BLaER1 treated with 17β-estradiol and CSF1 and Interleukin-3, amounts not matched to agents 10 nM and 100 nM (cell line): ENCODE results near the gene GAB3.
"Not testable (repeated sequence)": the region's sequence is repeated elsewhere in the genome, so short reads cannot be mapped to it uniquely, and the experiment has no call there.

Experiments used
- H3K27ac ChIP-seq, 11 experiments: shearing (Covaris generic); formaldehyde crosslinking; 2 replicates each; pipeline ENCODE4 v1.8.1; 2022
- H3K27me3 ChIP-seq, 11 experiments: shearing (Covaris generic); formaldehyde crosslinking; 2 replicates each; pipeline ENCODE4 v1.8.1; 2022
- H3K36me3 ChIP-seq, 11 experiments: shearing (Covaris generic); formaldehyde crosslinking; 2 replicates each; pipeline ENCODE4 v1.8.1; 2022
- H3K4me1 ChIP-seq, 10 experiments: shearing (Covaris generic); formaldehyde crosslinking; 2 replicates each; pipeline ENCODE4 v1.8.1; 2022
- H3K4me2 ChIP-seq, 11 experiments: shearing (Covaris generic); formaldehyde crosslinking; 2 replicates each; pipeline ENCODE4 v1.8.1; 2022
- H3K4me3 ChIP-seq, 10 experiments: shearing (Covaris generic); formaldehyde crosslinking; 2 replicates each; pipeline ENCODE4 v1.8.1; 2022
- H3K9ac ChIP-seq, 11 experiments: shearing (Covaris generic); formaldehyde crosslinking; 2 replicates each; pipeline ENCODE4 v1.8.1; 2022
- H3K9me3 ChIP-seq, 11 experiments: shearing (Covaris generic); formaldehyde crosslinking; replicated peaks in 1 of 11; 2 replicates each; pipeline ENCODE4 v1.8.1; 2022
- H4K20me1 ChIP-seq, 11 experiments: shearing (Covaris generic); formaldehyde crosslinking; 2 replicates each; pipeline ENCODE4 v1.8.1; 2022
- Cebpa-rat ChIP-seq, 11 experiments: shearing (Covaris generic); IDR thresholded peaks; 2 replicates each; pipeline ENCODE4 v1.8.1; 2022

The GAB3 gene

GRCh38 chrX:154695911-154696675 lies 54.8 kb downstream of the GAB3 start:
- Histone ChIP-seq H4K20me1 (peaks cover 0 to 3% (median 0%) of the 10 kb centered on the region in 11 experiments; a peak in 2 of 22 replicates), H3K9ac (peak overlapping the region in 2 of 11 experiments; percentile 6 to 19; a peak in 1 of 22 replicates), H3K27me3 (peaks cover 50 to 88% (median 72%) of the 10 kb centered on the region in 11 experiments), H3K9me3 (peaks cover 16 to 45% (median 31%) of the 10 kb centered on the region in 11 experiments), H3K36me3 (peaks cover 5 to 80% (median 65%) of the 10 kb centered on the region in 11 experiments; a peak in 20 of 22 replicates), H3K4me2 (peak overlapping the region; percentile 22 to 74 (median 62)), H3K27ac (peak overlapping the region in 10 of 11 experiments; percentile 39 to 75 (median 58); a peak in 18 of 22 replicates), H3K4me1 (peaks cover 42 to 62% (median 54%) of the 10 kb centered on the region in 10 experiments), H3K4me3 (0 out of 20 replicates have a peak overlapping the region, but pooled peaks of 1 of the 10 experiments have one; percentile 31)
- TF ChIP-seq Cebpa-rat (IDR thresholded peaks at IDR 0.05), result no peak

- H3K9me3 ChIP-seq, result peaks cover 24 to 53% (median 38%) of the 10 kb centered on the region in 11 experiments
- H4K20me1 ChIP-seq, result peaks cover 0 to 3% (median 0%) of the 10 kb centered on the region in 11 experiments; a peak in 1 of 22 replicates
- no peak overlapping the region for H3K9ac ChIP-seq
- H3K4me1 ChIP-seq, result peaks cover 32 to 43% (median 38%) of the 10 kb centered on the region in 10 experiments
- H3K4me3 ChIP-seq, result no peak overlapping the region
- TF ChIP-seq Cebpa-rat (IDR thresholded peaks at IDR 0.05), result no peak
- H3K4me2 ChIP-seq, result no peak overlapping the region
- H3K27me3 ChIP-seq, result peaks cover 26 to 64% (median 45%) of the 10 kb centered on the region in 11 experiments
- H3K27ac ChIP-seq, result no peak overlapping the region
- H3K36me3 ChIP-seq, result peaks cover 5 to 61% (median 50%) of the 10 kb centered on the region in 11 experiments; a peak in 20 of 22 replicates
Measured at GRCh38 chrX:154693394-154693793, 57.5 kb downstream of the GAB3 start.

GRCh38 chrX:154690438-154690837 lies 60.4 kb downstream of the GAB3 start:
- H4K20me1 ChIP-seq, H3K9ac ChIP-seq, H3K27ac ChIP-seq, H3K4me3 ChIP-seq, H3K4me2 ChIP-seq: not testable (repeated sequence)
- H3K9me3 ChIP-seq, result peaks cover 34 to 66% (median 56%) of the 10 kb centered on the region in 11 experiments
- peaks cover 0 to 64% (median 40%) of the 10 kb centered on the region in 11 experiments; a peak in 16 of 22 replicates for H3K36me3 ChIP-seq
- peaks cover 16 to 54% (median 32%) of the 10 kb centered on the region in 11 experiments; a peak in 20 of 22 replicates for H3K27me3 ChIP-seq
- H3K4me1 ChIP-seq, result peaks cover 7 to 16% (median 13%) of the 10 kb centered on the region in 10 experiments

DNA sequence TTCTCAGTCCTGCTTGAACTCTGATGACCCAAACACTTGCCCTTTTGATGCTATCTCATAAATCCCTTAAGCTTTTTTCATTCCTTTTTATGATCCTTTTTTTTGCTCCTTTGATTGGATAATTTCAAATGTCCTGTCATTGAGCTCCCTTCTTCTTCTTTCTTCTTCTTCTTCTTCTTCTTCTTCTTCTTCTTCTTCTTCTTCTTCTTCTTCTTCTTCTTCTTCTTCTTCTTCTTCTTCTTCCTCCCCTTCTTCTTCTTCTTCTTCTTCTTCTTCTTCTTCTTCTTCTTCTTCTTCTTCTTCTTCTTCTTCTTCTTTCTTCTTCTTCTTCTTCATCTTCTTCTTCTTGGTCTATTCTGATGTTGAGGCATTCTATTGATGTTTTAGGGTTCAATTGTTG lies 78.8 kb downstream of the GAB3 start:
- H3K27me3 ChIP-seq, result peaks cover 58 to 96% (median 92%) of the 10 kb centered on the region in 11 experiments
- peaks cover 0 to 28% (median 14%) of the 10 kb centered on the region in 11 experiments; a peak in 16 of 22 replicates for H3K36me3 ChIP-seq
- not testable (repeated sequence) for H3K9ac ChIP-seq, H3K4me3 ChIP-seq, H4K20me1 ChIP-seq, H3K4me2 ChIP-seq, H3K4me1 ChIP-seq, H3K27ac ChIP-seq
- peaks cover 44 to 83% (median 61%) of the 10 kb centered on the region in 11 experiments for H3K9me3 ChIP-seq

DNA sequence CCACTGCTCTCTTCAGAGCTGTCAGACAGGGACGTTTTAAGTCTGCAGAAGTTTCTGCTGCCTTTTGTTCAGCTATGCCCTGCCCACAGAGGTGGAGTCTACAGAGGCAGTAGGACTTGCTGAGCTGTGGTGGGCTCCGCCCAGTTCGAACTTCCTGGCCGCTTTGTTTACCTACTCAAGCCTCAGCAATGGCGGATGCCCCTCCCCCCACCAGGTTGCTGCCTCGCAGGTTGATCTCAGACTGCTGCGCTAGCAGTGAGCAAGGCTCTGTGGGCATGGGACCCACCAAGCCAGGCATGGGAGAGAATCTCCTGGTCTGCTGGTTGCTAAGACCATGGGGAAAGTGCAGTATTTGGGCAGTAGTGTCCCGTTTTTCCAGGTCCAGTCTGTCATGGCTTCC lies 80.0 kb downstream of the GAB3 start:
- H3K36me3 ChIP-seq, result peaks cover 0 to 16% (median 5%) of the 10 kb centered on the region in 11 experiments; a peak in 10 of 22 replicates
- peaks cover 49 to 87% (median 79%) of the 10 kb centered on the region in 11 experiments for H3K27me3 ChIP-seq
- H3K27ac ChIP-seq, result not testable (repeated sequence)

GRCh38 chrX:154661899-154662298 lies 89.0 kb downstream of the GAB3 start:
- H4K20me1 ChIP-seq, result no peaks in the 10 kb centered on the region

More for the DNA sequence above, 80.0 kb downstream of the GAB3 start:
- not testable (repeated sequence) for H3K9ac ChIP-seq, H3K4me3 ChIP-seq, H3K4me2 ChIP-seq, H3K4me1 ChIP-seq, H4K20me1 ChIP-seq
- peaks cover 44 to 89% (median 64%) of the 10 kb centered on the region in 11 experiments for H3K9me3 ChIP-seq

GRCh38 chrX:154661170-154661569 lies 89.7 kb downstream of the GAB3 start:
- peaks cover 37 to 85% (median 61%) of the 10 kb centered on the region in 11 experiments for H3K9me3 ChIP-seq
- H3K4me2 ChIP-seq, result peak overlapping the region in 4 of 11 experiments; percentile 2 to 29 (median 12); a peak in 1 of 22 replicates
- no peak overlapping the region for H3K9ac ChIP-seq
- H3K36me3 ChIP-seq, result no peaks in the 10 kb centered on the region
- no peaks in the 10 kb centered on the region for H4K20me1 ChIP-seq
- H3K4me1 ChIP-seq, result peaks cover 0 to 13% (median 5%) of the 10 kb centered on the region in 10 experiments; a peak in 8 of 20 replicates
- H3K4me3 ChIP-seq, result no peak overlapping the region
- H3K27me3 ChIP-seq, result peaks cover 22 to 66% (median 54%) of the 10 kb centered on the region in 11 experiments; a peak in 20 of 22 replicates
- no peak for TF ChIP-seq Cebpa-rat (IDR thresholded peaks at IDR 0.05)
- H3K27ac ChIP-seq, result no peak overlapping the region

More at GRCh38 chrX:154661899-154662298, 89.0 kb downstream of the GAB3 start:
- H3K4me2 ChIP-seq, result peak overlapping the region in 8 of 11 experiments; percentile 2 to 35 (median 14); a peak in 4 of 22 replicates
- no peak overlapping the region for H3K9ac ChIP-seq
- no peak overlapping the region for H3K27ac ChIP-seq
- H3K4me1 ChIP-seq, result peaks cover 0 to 13% (median 5%) of the 10 kb centered on the region in 10 experiments; a peak in 8 of 20 replicates
- no peak overlapping the region for H3K4me3 ChIP-seq
- H3K9me3 ChIP-seq, result peaks cover 41 to 90% (median 61%) of the 10 kb centered on the region in 11 experiments
- no peaks in the 10 kb centered on the region for H3K36me3 ChIP-seq
- TF ChIP-seq Cebpa-rat (IDR thresholded peaks at IDR 0.05), result no peak
- peaks cover 22 to 66% (median 54%) of the 10 kb centered on the region in 11 experiments; a peak in 20 of 22 replicates for H3K27me3 ChIP-seq

DNA sequence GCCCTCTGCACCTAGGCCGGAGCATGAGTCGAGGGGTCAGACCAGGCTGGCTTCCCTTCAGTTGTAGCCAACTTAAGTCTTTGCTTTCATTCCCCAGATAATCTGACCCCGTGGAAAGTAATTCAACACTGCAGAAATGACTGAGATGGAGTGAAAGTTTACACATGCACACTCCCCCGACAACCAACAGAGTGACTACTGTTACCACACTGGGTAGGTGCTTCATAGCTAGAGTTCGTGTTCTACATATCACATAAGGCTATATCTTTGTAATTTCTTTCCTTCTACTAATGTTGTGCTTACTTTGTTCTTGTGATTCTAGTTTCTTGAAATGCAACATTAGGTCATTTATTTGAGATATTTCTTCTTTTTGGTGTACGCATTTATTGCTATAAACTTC lies 90.3 kb downstream of the GAB3 start:
- H3K27ac ChIP-seq, result no peak overlapping the region
- no peak overlapping the region for H3K9ac ChIP-seq
- no peaks in the 10 kb centered on the region for H4K20me1 ChIP-seq
- no peaks in the 10 kb centered on the region for H3K36me3 ChIP-seq
- no peak for TF ChIP-seq Cebpa-rat (IDR thresholded peaks at IDR 0.05)
- no peak overlapping the region for H3K4me3 ChIP-seq
- peaks cover 36 to 85% (median 61%) of the 10 kb centered on the region in 11 experiments for H3K9me3 ChIP-seq
- peaks cover 22 to 72% (median 60%) of the 10 kb centered on the region in 11 experiments; a peak in 20 of 22 replicates for H3K27me3 ChIP-seq
- H3K4me1 ChIP-seq, result peaks cover 0 to 13% (median 5%) of the 10 kb centered on the region in 10 experiments; a peak in 8 of 20 replicates
- H3K4me2 ChIP-seq, result no peak overlapping the region

- H3K9ac ChIP-seq, result no peak overlapping the region
- H3K4me3 ChIP-seq, result no peak overlapping the region
- H4K20me1 ChIP-seq, result no peaks in the 10 kb centered on the region
- peaks cover 18 to 77% (median 55%) of the 10 kb centered on the region in 11 experiments; a peak in 20 of 22 replicates for H3K27me3 ChIP-seq
- TF ChIP-seq Cebpa-rat (IDR thresholded peaks at IDR 0.05), result no peak
- peaks cover 22 to 83% (median 58%) of the 10 kb centered on the region in 11 experiments for H3K9me3 ChIP-seq
- H3K4me1 ChIP-seq, result peaks cover 0 to 13% (median 9%) of the 10 kb centered on the region in 10 experiments; a peak in 10 of 20 replicates
- H3K27ac ChIP-seq, result no peak overlapping the region
- no peak overlapping the region for H3K4me2 ChIP-seq
- no peaks in the 10 kb centered on the region for H3K36me3 ChIP-seq
Measured at GRCh38 chrX:154658957-154659356, 91.9 kb downstream of the GAB3 start.
